NT2/D1 (cell line): ENCODE data around the gene TSSK3.

Experiments used
- DNase-seq: peaks from one replicate; pipeline ENCODE4 v3.0.0-alpha.2; 2011; ENCODE audit warnings: low read depth, low spot score
- H3K27me3 ChIP-seq: 2 replicates; pipeline ENCODE4 v1.6.0; 2011; ENCODE audit warnings: mild to moderate bottlenecking; ENCODE audit not compliant: insufficient read length, insufficient read depth
- H3K36me3 ChIP-seq: 2 replicates; pipeline ENCODE4 v1.6.1; 2011; ENCODE audit warnings: mild to moderate bottlenecking, low read length, mixed read lengths; ENCODE audit not compliant: insufficient read depth, insufficient read length
- H3K4me1 ChIP-seq: 2 replicates; pipeline ENCODE4 v1.5.1; 2011; ENCODE audit not compliant: insufficient read depth, insufficient read length
- H3K4me3 ChIP-seq: 2 replicates; pipeline ENCODE4 v1.5.1; 2011; ENCODE audit warnings: low read depth; ENCODE audit not compliant: insufficient read length
- H3K9ac ChIP-seq: 2 replicates; pipeline ENCODE4 v1.6.0; 2011; ENCODE audit warnings: low read depth; ENCODE audit not compliant: insufficient read length
- H3K9me3 ChIP-seq: 2 replicates; pipeline ENCODE4 v1.5.1; 2011; ENCODE audit warnings: mild to moderate bottlenecking, low read length; ENCODE audit not compliant: insufficient read depth
- SUZ12 ChIP-seq: IDR thresholded peaks from 2 replicates; pipeline ENCODE4 v1.6.1; 2011; ENCODE audit not compliant: insufficient read length, insufficient read depth; ENCODE audit errors: extremely low read depth
- YY1 ChIP-seq: IDR thresholded peaks from 2 replicates; pipeline ENCODE4 v1.6.1; 2011; ENCODE audit not compliant: insufficient read length, insufficient read depth
- ZNF274 ChIP-seq: IDR thresholded peaks from 2 replicates; pipeline ENCODE4 v1.6.1; 2011; ENCODE audit warnings: mild to moderate bottlenecking, low read depth, low read length

TSSK3 gene

GRCh38 chr1:32362474-32363313, at the start of gene TSSK3, which contains the start of gene FAM229A:
Gene TSSK3 (plus strand): TSS chr1:32362539. CDS start chr1:32362702, 163 bp downstream.
Gene FAM229A (minus strand): TSS chr1:32362485. CDS start chr1:32362091, 394 bp downstream.
- Histone ChIP-seq H3K9ac (peak within 1 kb of the TSS; percentile 91), H3K36me3 (peaks cover 64% of the 10 kb centered on the region), H3K4me3 (peak within 1 kb of the TSS; percentile 51), H3K27me3 (peaks cover 5% of the 10 kb centered on the region), H3K9me3 (no peaks in the 10 kb centered on the region), H3K4me1 (peaks cover 19% of the 10 kb centered on the region)
- DNase-seq: no peak
- TF ChIP-seq ZNF274 (no peak), SUZ12 (no peak), YY1 (no peak)

DNA sequence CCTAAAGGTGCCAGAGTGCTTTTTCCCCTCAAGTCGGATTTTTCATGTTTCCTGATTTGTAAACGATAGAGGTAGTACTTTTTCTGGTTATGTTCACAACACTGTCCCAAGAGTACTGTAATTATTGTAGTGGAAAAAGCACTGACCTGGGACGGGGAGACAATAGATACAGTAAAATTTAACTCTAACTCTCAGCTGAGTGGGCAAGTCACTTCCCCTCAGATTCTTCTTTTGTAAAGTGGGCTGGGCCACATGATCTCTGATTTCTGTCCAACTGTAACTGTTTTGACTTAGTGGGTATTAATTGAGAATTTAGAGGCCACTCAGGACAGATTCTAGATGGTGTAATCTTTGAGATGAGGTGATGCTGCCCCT, 45.4 kb upstream of the TSSK3 start:
- Histone ChIP-seq H3K9ac (no peak overlapping the region), H3K4me3 (no peak overlapping the region), H3K9me3 (no peaks in the 10 kb centered on the region), H3K36me3 (peaks cover 59% of the 10 kb centered on the region), H3K4me1 (no peaks in the 10 kb centered on the region), H3K27me3 (no peaks in the 10 kb centered on the region)
- TF ChIP-seq SUZ12: no peak
- no peak for TF ChIP-seq ZNF274
- no peak for TF ChIP-seq YY1
- DNase-seq: no peak

DNA sequence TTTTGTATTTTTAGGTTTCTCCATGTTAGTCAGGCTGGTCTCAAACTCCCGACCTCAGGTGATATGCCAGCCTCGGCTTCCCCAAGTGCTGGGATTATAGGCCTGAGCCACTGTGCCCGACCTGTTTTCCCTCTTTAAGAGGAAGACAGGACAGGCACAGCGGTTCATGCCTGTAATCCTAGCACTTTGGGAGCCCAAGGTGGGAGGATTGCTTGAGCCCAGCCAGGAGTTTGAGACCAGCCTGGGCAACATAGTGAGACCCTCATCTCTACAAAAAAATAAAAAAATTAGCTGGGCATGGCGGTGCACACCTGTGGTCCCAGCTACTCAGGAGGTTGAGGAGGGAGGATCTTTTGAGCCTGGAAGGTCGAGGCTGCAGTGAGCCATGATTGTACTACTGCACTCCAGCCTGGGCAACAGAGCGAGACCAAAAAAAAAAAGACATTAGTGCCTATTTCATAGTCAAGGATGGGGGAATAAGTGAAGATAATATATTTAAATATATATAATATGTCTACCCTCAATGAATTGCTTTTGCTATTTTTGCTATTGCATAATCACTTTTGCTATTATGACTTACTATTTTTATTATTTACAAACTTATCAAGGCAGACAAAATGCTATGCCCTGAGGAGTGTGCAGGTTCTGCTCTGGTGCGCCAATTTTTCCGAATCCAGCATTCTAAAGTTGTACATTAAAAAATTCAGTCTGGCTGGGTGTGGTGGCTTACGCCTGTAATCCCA, 44.0 kb upstream of the TSSK3 start:
- H3K4me3 ChIP-seq: no peak overlapping the region
- H3K36me3 ChIP-seq: peaks cover 67% of the 10 kb centered on the region
- no peaks in the 10 kb centered on the region for H3K4me1 ChIP-seq

DNA sequence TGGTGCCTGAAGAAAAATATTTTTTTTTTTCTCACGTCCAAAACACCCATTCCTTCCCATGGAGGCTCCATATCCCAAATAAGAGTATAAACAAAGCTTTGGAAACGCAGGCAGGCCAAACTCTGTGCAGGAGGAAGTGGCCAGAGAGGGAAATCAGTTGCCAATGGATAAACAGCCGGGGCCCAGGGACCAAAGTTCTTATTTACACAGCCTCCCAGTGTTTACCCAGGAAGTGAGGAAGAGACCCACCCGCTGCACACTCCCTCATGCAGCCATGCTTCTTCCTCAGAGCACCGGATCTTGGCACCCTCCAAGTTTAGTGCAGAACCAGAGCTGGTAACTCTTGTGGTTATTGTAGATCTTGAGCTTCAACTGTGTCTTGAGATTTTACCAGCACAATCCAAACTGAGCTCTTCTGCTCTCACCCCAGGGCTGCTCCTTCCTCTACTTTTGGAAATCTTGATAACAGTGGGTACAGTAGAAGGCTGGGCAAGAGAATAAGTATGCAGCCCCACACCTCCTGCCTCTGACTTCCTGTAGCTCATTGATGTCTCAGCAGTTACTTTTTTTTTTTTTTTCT, 40.5 kb upstream of the TSSK3 start:
- TF ChIP-seq YY1 (no peak), ZNF274 (no peak), SUZ12 (no peak)
- Histone ChIP-seq H3K9ac (no peak overlapping the region), H3K9me3 (no peaks in the 10 kb centered on the region), H3K4me1 (no peaks in the 10 kb centered on the region), H3K4me3 (no peak overlapping the region), H3K36me3 (peaks cover 85% of the 10 kb centered on the region), H3K27me3 (no peaks in the 10 kb centered on the region)
- no peak for DNase-seq

More for the DNA sequence above, 44.0 kb upstream of the TSSK3 start:
- TF ChIP-seq YY1 (no peak), ZNF274 (no peak), SUZ12 (no peak)
- DNase-seq: no peak
- Histone ChIP-seq H3K27me3 (no peaks in the 10 kb centered on the region), H3K9me3 (no peaks in the 10 kb centered on the region), H3K9ac (no peak overlapping the region)

GRCh38 chr1:32327204-32327603, 35.1 kb upstream of the TSSK3 start:
- peaks cover 90% of the 10 kb centered on the region for H3K36me3 ChIP-seq
- no peak for DNase-seq
- H3K9me3 ChIP-seq: no peaks in the 10 kb centered on the region
- no peak overlapping the region for H3K9ac ChIP-seq
- no peak overlapping the region for H3K4me3 ChIP-seq
- no peaks in the 10 kb centered on the region for H3K27me3 ChIP-seq
- H3K4me1 ChIP-seq: no peaks in the 10 kb centered on the region
- TF ChIP-seq SUZ12: no peak
- TF ChIP-seq YY1: no peak
- TF ChIP-seq ZNF274: no peak

GRCh38 chr1:32329931-32330466, 32.3 kb upstream of the TSSK3 start:
- H3K36me3 ChIP-seq: peaks cover 94% of the 10 kb centered on the region
- H3K4me3 ChIP-seq: no peak overlapping the region

More at GRCh38 chr1:32329931-32330466, 32.3 kb upstream of the TSSK3 start:
- no peaks in the 10 kb centered on the region for H3K9me3 ChIP-seq
- no peak overlapping the region for H3K9ac ChIP-seq
- no peaks in the 10 kb centered on the region for H3K27me3 ChIP-seq
- DNase-seq: no peak
- TF ChIP-seq ZNF274 (no peak), SUZ12 (no peak)
- H3K4me1 ChIP-seq: peaks cover 11% of the 10 kb centered on the region
